Skeletal muscle tissue (tissue), 4 donors: Measurements from ENCODE around the gene YIF1A. TPM values are rescaled to one million over a fixed set of nuclear protein-coding genes. Genes with fewer than 3 reads are reported as not detected.

ENCODE experiments used
- H3K27ac ChIP-seq: one replicate; pipeline ENCODE4 v1.7.0; 2013; ENCODE audit warnings: mild to moderate bottlenecking, low read depth, low read length, inconsistent platforms
- H3K27me3 ChIP-seq, 3 donors: one replicate each; pipeline ENCODE4 v1.7.0; 2013; ENCODE audit warnings: low read length in 3 of 3; ENCODE audit not compliant: control insufficient read depth in 3 of 3, insufficient read depth in 3 of 3
- H3K36me3 ChIP-seq, 3 donors: one replicate each; pipeline ENCODE4 v1.7.0; 2013; ENCODE audit warnings: low read length in 3 of 3; ENCODE audit not compliant: control insufficient read depth in 3 of 3, insufficient read depth in 3 of 3
- H3K4me1 ChIP-seq, 3 donors: one replicate each; pipeline ENCODE4 v1.7.0; 2013; ENCODE audit warnings: low read length in 3 of 3, mild to moderate bottlenecking in 3 of 3; ENCODE audit not compliant: control insufficient read depth in 3 of 3, insufficient read depth in 3 of 3
- H3K4me3 ChIP-seq, 3 donors: one replicate each; pipeline ENCODE4 v1.7.0; 2013; ENCODE audit warnings: low read length in 3 of 3
- H3K9ac ChIP-seq, 3 donors: one replicate each; pipeline ENCODE4 v1.7.0; 2013; ENCODE audit warnings: low read length in 3 of 3, mild to moderate bottlenecking in 3 of 3, moderate library complexity in 2 of 3, low read depth in 1 of 3
- H3K9me3 ChIP-seq, 3 donors: one replicate each; pipeline ENCODE4 v1.7.0; 2013; ENCODE audit warnings: low read length in 3 of 3; ENCODE audit not compliant: control insufficient read depth in 3 of 3
- total RNA-seq: library from RNA; depleted of rRNA; stranded (reverse); fragments of >200 nt; gene quantifications from one replicate; pipeline ENCODE4 v1.2.3, GENCODE V29; 2014
- donor health status: Osteomylitis.

Gene YIF1A
- total RNA-seq, 1 donor from 2014 or later = 57.4 TPM

- H3K9ac ChIP-seq = peak overlapping the region in 1 of 3 donors; percentile 45
- H3K4me1 ChIP-seq = peaks cover 20 to 51% (median 45%) of the 10 kb centered on the region in 3 donors
- H3K36me3 ChIP-seq = peaks cover 17 to 21% (median 20%) of the 10 kb centered on the region in 3 donors
- H3K4me3 ChIP-seq = no peak overlapping the region
- H3K27me3 ChIP-seq = peaks cover 0 to 11% (median 6%) of the 10 kb centered on the region in 3 donors
- no peak overlapping the region for H3K27ac ChIP-seq
- no peaks in the 10 kb centered on the region for H3K9me3 ChIP-seq
Measured at GRCh38 chr11:66286699-66287098, 2.2 kb downstream of the YIF1A start.

- peaks cover 17 to 21% (median 20%) of the 10 kb centered on the region in 3 donors for H3K36me3 ChIP-seq
Measured at GRCh38 chr11:66285250-66285947, 3.5 kb downstream of the YIF1A start.

GRCh38 chr11:66284526-66285078 lies 4.3 kb downstream of the YIF1A start:
- Histone ChIP-seq H3K27ac (no peak overlapping the region), H3K36me3 (peaks cover 17 to 21% (median 20%) of the 10 kb centered on the region in 3 donors), H3K4me3 (no peak overlapping the region), H3K9me3 (no peaks in the 10 kb centered on the region), H3K4me1 (peaks cover 17 to 44% (median 38%) of the 10 kb centered on the region in 3 donors), H3K27me3 (peaks cover 3 to 22% (median 5%) of the 10 kb centered on the region in 3 donors), H3K9ac (no peak overlapping the region)

More at GRCh38 chr11:66285250-66285947, 3.5 kb downstream of the YIF1A start:
- peaks cover 20 to 51% (median 45%) of the 10 kb centered on the region in 3 donors for H3K4me1 ChIP-seq
- H3K9me3 ChIP-seq = no peaks in the 10 kb centered on the region
- no peak overlapping the region for H3K4me3 ChIP-seq
- H3K27ac ChIP-seq = no peak overlapping the region
- peak overlapping the region in 1 of 3 donors; percentile 40 for H3K9ac ChIP-seq
- H3K27me3 ChIP-seq = peaks cover 0 to 14% (median 0%) of the 10 kb centered on the region in 3 donors

GRCh38 chr11:66283461-66284105 lies 5.4 kb downstream of the YIF1A start:
- Histone ChIP-seq H3K4me3 (no peak overlapping the region), H3K27me3 (peaks cover 3 to 27% (median 8%) of the 10 kb centered on the region in 3 donors), H3K9me3 (no peaks in the 10 kb centered on the region), H3K36me3 (peaks cover 17 to 21% (median 20%) of the 10 kb centered on the region in 3 donors), H3K27ac (no peak overlapping the region), H3K9ac (no peak overlapping the region), H3K4me1 (peaks cover 15 to 40% (median 35%) of the 10 kb centered on the region in 3 donors)

GRCh38 chr11:66282468-66283455 lies 6.2 kb downstream of the YIF1A start:
- Histone ChIP-seq H3K4me3 (peak overlapping the region in 1 of 3 donors; percentile 49), H3K4me1 (peaks cover 8 to 32% (median 28%) of the 10 kb centered on the region in 3 donors), H3K36me3 (peaks cover 17 to 21% (median 20%) of the 10 kb centered on the region in 3 donors), H3K9ac (peak overlapping the region; percentile 14 to 33 (median 20)), H3K27me3 (peaks cover 3 to 27% (median 8%) of the 10 kb centered on the region in 3 donors), H3K27ac (no peak overlapping the region), H3K9me3 (no peaks in the 10 kb centered on the region)

- no peak overlapping the region for H3K9ac ChIP-seq
- peaks cover 3 to 27% (median 8%) of the 10 kb centered on the region in 3 donors for H3K27me3 ChIP-seq
- H3K4me1 ChIP-seq = peaks cover 9 to 29% (median 24%) of the 10 kb centered on the region in 3 donors
- H3K27ac ChIP-seq = no peak overlapping the region
- no peak overlapping the region for H3K4me3 ChIP-seq
- peaks cover 17 to 20% (median 18%) of the 10 kb centered on the region in 3 donors for H3K36me3 ChIP-seq
- no peaks in the 10 kb centered on the region for H3K9me3 ChIP-seq
Measured at GRCh38 chr11:66281776-66282467, 7.0 kb downstream of the YIF1A start.

GRCh38 chr11:66281001-66281400 lies 7.9 kb downstream of the YIF1A start:
- Histone ChIP-seq H3K9ac (no peak overlapping the region), H3K36me3 (peaks cover 21 to 22% (median 21%) of the 10 kb centered on the region in 3 donors), H3K4me3 (no peak overlapping the region), H3K27me3 (peaks cover 3 to 27% (median 8%) of the 10 kb centered on the region in 3 donors), H3K9me3 (no peaks in the 10 kb centered on the region), H3K4me1 (peaks cover 9 to 20% (median 19%) of the 10 kb centered on the region in 3 donors), H3K27ac (no peak overlapping the region)

GRCh38 chr11:66280428-66280827 lies 8.5 kb downstream of the YIF1A start:
- H3K9ac ChIP-seq = no peak overlapping the region
- H3K27ac ChIP-seq = no peak overlapping the region
- H3K9me3 ChIP-seq = no peaks in the 10 kb centered on the region
- no peak overlapping the region for H3K4me3 ChIP-seq
- H3K27me3 ChIP-seq = peaks cover 3 to 27% (median 8%) of the 10 kb centered on the region in 3 donors
- peaks cover 9 to 14% (median 13%) of the 10 kb centered on the region in 3 donors for H3K4me1 ChIP-seq
- H3K36me3 ChIP-seq = peaks cover 18 to 24% (median 23%) of the 10 kb centered on the region in 3 donors
